ENCODE results near the gene CD59. TPM values are rescaled to one million over a fixed set of nuclear protein-coding genes. Genes with fewer than 3 reads are reported as not detected.

Gene CD59
- total and polyA plus RNA-seq, 2 of the 4 experiments (the other 2 are of a cell fraction): 765 to 1,140 TPM

DNA sequence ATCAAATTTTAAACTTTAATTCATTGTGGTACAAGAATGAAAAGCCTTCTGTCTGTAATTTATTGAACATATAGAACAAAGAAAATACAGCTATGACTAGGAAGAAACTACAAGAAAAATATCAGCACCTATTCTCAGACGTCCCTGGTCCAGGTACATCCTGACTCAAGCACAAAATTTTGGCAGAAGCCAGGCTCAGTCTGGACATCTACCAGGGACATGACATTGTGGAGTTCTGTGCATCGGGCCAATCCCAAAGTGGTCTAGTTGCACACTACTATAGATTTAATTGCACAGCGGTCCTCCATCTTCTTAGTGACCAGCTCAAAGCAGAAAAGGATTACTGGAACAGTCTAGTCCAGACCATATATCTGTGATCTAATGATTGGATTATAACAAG lies 15.7 kb upstream of the CD59 start:
- H3K56ac ChIP-seq (ENCODE audit: extremely low read depth, insufficient read depth, low read length): no peak overlapping the region
- H3K14ac ChIP-seq (replicated peaks; ENCODE audit: low read depth, low read length): no peak overlapping the region
- no peak overlapping the region for H2AK5ac ChIP-seq (ENCODE audit: low read depth, low read length)
- H4K20me1 ChIP-seq (ENCODE audit: insufficient read depth, low read length): no peaks in the 10 kb centered on the region
- H3K4ac ChIP-seq (ENCODE audit: low read depth, low read length): no peak overlapping the region
- no peak overlapping the region for H4K91ac ChIP-seq (ENCODE audit: insufficient read depth, low read depth, low read length)
- H2AK9ac ChIP-seq (replicated peaks; ENCODE audit: low read depth, low read length, poor library complexity): no peak overlapping the region
- ChIA-PET POLR2A (ENCODE audit: unreplicated experiment) (no interaction called here), CTCF (no interaction called here)
- H2BK20ac ChIP-seq (ENCODE audit: low read depth, low read length): no peak overlapping the region
- H3K4me2 ChIP-seq (ENCODE audit: low read depth, low read length): no peak overlapping the region
- H3K23ac ChIP-seq (ENCODE audit: low read depth, low read length): no peak overlapping the region
- no peak for ATAC-seq (ENCODE audit: low read depth)
- H3K79me1 ChIP-seq (ENCODE audit: low read depth in 1 of 2, low read length in 2 of 2): 0 out of 4 replicates have a peak, but pooled peaks cover 0 to 2% of the 10 kb centered on the region in 2 experiments
- H2BK120ac ChIP-seq (ENCODE audit: low read depth, low read length): no peak overlapping the region
- H3K27me3 ChIP-seq (ENCODE audit: control insufficient read depth, insufficient read depth, low read length): no peaks in the 10 kb centered on the region
- no peak overlapping the region for H4K8ac ChIP-seq (ENCODE audit: low read depth in 2 of 2, low read length in 2 of 2)
- H3K18ac ChIP-seq (ENCODE audit: low read depth, low read length): no peak overlapping the region
- dilution Hi-C loops (cut with HindIII; ENCODE audit: low sequenced_read_pairs, unreplicated experiment): no loop called here
- no peak for TF ChIP-seq RCOR1 (IDR thresholded peaks at IDR 0.05; ENCODE audit: insufficient replicate concordance, low read length)
- no peak for TF ChIP-seq POLR2A (IDR thresholded peaks at IDR 0.05; ENCODE audit: low read depth, low read length)
- no peak for TF ChIP-seq CEBPB (IDR thresholded peaks at IDR 0.05; ENCODE audit: low read depth, low read length)
- no peak for TF ChIP-seq CHD1 (IDR thresholded peaks at IDR 0.05; ENCODE audit: low read depth, low read length)
- no peak for TF ChIP-seq BHLHE40 (IDR thresholded peaks at IDR 0.05; ENCODE audit: low read depth, low read length)
- TF ChIP-seq FOS (IDR thresholded peaks at IDR 0.05; ENCODE audit: low read depth, low read length): no peak
- no peak for TF ChIP-seq RFX5 (IDR thresholded peaks at IDR 0.05; ENCODE audit: low read depth, low read length)
- TF ChIP-seq MAFK (IDR thresholded peaks at IDR 0.05; ENCODE audit: low read depth, low read length): no peak
- TF ChIP-seq NFE2L2 (IDR thresholded peaks at IDR 0.05; ENCODE audit: low read depth, low read length): no peak
- no peak for TF ChIP-seq RAD21 (IDR thresholded peaks at IDR 0.05; ENCODE audit: low read length)
- TF ChIP-seq, protein P1, sequence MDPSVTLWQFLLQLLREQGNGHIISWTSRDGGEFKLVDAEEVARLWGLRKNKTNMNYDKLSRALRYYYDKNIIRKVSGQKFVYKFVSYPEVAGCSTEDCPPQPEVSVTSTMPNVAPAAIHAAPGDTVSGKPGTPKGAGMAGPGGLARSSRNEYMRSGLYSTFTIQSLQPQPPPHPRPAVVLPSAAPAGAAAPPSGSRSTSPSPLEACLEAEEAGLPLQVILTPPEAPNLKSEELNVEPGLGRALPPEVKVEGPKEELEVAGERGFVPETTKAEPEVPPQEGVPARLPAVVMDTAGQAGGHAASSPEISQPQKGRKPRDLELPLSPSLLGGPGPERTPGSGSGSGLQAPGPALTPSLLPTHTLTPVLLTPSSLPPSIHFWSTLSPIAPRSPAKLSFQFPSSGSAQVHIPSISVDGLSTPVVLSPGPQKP (IDR thresholded peaks at IDR 0.05; ENCODE audit: borderline replicate concordance, low read depth, low read length): no peak
- no peak for TF ChIP-seq MAZ (IDR thresholded peaks at IDR 0.05; ENCODE audit: borderline replicate concordance, low read depth, low read length)
- TF ChIP-seq CTCF (conservative IDR thresholded peaks at IDR 0.05; ENCODE audit: low read depth, low read length): no peak
- TF ChIP-seq USF2 (IDR thresholded peaks at IDR 0.05; ENCODE audit: low read depth, low read length): no peak
- in situ Hi-C loops (cut with MboI; ENCODE audit: low sequenced_read_pairs): no loop called here
- no peak overlapping the region for H3K4me3 ChIP-seq (ENCODE audit: insufficient read depth, low read depth, low read length)
- no peak overlapping the region for H4K5ac ChIP-seq (ENCODE audit: low read depth, low read length)
- DNase-seq: no peak
- BruUV-seq (replicated peaks): no TSS peak
- H3K9me3 ChIP-seq (ENCODE audit: control insufficient read depth, insufficient read depth, low read length): no peaks in the 10 kb centered on the region
- H3K27ac ChIP-seq (ENCODE audit: insufficient read depth, low read length): no peak overlapping the region
- no peak overlapping the region for H2BK15ac ChIP-seq (ENCODE audit: low read depth, low read length)
- H2AFZ ChIP-seq (replicated peaks; ENCODE audit: low read length, poor library complexity): no peak overlapping the region
- no peak overlapping the region for H3K9ac ChIP-seq (ENCODE audit: low read depth, low read length)
- H2BK5ac ChIP-seq (ENCODE audit: low read depth, low read length, poor library complexity, severe bottlenecking): no peak overlapping the region
- no peaks in the 10 kb centered on the region for H3K9me1 ChIP-seq (ENCODE audit: insufficient read depth, low read length)
- intact Hi-C loops (cut with micrococcal nuclease): no loop called here
- 88% methylated on average over 1 of the region's 3 CpGs; no CpG with 5 or more reads in 1 of the 2 experiments for WGBS, 2 experiments (ENCODE audit: extremely low coverage in 2 of 2, insufficient read length in 1 of 2)
- H3K4me1 ChIP-seq (ENCODE audit: control insufficient read depth, insufficient read depth, low read length): peaks cover 3% of the 10 kb centered on the region
- peaks cover 4% of the 10 kb centered on the region; the same call in 1 of the 2 replicates for H3K36me3 ChIP-seq (ENCODE audit: control insufficient read depth, insufficient read depth, low read length)
